ENCODE results near the gene STX12.
A peak's percentile ranks its signal among the peaks of the same experiment; 100 is the strongest.
"Not testable (repeated sequence)": the region's sequence is repeated elsewhere in the genome, so short reads cannot be mapped to it uniquely, and the experiment has no call there.

The STX12 gene

DNA sequence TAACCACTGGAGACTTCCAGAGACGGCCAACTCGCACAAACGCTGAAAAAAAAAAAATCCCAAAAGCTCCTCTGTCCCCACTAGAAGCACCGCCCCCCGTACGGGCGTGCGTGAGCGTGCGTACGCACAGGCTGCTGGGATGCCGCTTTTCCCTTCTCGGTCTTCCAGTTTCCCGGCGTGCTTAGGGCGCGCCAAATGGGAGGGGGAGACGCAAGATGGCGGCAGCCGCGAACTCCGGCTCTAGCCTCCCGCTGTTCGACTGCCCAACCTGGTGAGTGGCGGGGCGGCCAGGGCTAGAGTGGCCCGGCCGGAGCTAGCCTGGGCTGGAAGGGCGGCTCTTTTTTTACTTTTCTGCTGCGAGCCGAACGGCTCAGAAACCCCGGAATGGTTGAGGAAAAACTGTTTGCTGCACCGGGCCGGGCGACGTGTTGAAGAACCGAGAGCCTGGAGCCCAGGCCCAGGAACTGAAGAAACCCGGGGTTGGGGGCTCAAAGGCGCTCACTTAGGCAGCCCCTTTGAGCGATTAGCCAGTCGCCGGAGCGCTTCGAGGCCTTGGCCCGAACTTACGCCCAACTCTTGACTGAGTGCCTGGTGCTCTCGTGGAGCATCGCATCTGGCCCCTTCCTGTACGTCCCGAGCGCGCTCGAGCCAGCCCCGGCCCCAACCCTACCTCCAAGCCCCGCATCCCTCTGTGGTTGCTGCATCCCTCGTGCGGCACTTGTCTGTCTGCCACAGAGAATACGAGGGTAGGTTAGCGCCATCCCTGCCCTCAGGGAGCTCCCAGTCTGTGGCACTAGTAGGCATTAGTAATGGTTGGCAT lies 57.8 kb downstream of the STX12 start, which contains the start of gene PPP1R8:
Gene PPP1R8, plus strand, starts transcription at position 162 of the 820 bp plus-strand sequence. Its CDS starts 54 bp downstream, at position 216.
- peak; percentile 94 for DNase-seq (ENCODE audit: low spot score)

DNA sequence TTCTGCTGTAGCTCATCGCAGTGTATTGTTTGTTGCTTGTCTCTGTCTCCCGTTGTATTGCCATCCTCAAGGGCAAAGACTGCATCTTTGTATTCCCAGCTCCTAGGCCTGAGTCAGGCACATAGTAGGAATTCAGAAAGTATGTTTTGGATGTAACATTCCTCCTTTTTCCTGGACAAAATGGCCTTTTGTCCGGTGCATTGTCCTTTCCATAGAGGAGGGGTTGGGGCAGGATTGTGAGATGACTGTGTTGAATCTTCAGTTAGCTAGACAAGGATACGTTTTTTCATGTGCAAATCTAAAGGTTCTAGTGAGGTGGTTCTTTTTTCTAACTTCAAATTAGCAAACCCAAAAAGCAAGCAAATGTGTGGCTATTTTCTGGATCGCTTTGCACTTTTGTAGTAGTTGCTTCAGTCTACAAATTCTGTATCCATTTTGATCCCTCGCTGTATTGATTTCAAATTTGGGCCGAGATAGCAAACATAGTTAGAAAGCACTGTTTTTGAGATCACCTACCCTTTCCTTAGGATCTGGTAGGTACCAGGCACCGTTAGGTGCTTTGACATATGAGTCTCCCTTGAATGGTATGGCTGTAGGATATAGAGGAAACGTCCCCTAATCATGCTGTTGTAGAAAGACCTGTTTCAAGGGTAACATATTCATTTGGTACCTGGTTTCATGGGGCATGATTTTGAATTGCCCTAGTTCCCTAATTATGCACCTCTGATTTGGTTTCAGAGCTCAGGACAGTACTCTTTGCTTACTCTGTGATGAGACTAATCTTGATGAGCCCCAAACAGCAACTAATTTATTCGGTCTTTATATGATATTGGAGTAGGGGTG lies 58.8 kb downstream of the STX12 start:
- DNase-seq (ENCODE audit: low spot score) = no peak

DNA sequence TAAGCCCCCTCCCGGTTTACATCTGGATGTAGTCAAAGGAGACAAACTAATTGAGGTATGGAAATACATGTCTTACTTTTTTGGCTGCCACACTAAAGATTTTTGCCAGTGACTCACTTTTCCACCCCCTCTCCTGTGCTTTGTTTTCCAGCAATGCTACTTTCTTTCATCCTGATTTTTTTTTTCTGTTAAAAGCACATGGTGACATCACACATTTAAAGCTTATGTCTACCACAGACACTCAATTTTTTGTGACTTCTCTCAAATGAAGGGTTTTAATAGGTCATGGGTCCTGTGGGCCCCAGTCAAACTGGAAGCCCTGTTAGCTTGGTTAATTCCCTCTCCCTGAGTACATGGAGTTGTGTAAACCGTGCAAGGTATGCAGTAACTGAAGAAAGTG lies 59.7 kb downstream of the STX12 start:
- no peak for DNase-seq (ENCODE audit: low spot score)

DNA sequence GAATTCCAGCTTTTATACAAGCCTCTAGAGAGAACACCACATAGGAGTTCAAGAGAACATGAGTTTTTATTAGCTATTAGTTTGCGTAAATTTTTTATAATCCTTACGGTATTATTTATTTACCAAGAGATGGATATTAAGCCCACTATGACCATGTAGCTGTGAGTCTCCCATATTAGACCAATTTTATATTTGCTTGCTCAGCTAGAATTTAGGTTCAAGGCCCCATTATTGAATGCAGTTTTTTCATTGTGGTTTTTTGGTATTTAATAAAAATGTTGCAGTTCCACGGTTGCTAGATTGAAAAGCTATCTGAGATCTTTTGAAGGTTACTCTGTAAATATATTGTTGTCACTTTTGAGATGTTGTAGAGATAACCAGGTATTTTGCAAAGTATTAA lies 60.5 kb downstream of the STX12 start:
- no peak for DNase-seq (ENCODE audit: low spot score)

DNA sequence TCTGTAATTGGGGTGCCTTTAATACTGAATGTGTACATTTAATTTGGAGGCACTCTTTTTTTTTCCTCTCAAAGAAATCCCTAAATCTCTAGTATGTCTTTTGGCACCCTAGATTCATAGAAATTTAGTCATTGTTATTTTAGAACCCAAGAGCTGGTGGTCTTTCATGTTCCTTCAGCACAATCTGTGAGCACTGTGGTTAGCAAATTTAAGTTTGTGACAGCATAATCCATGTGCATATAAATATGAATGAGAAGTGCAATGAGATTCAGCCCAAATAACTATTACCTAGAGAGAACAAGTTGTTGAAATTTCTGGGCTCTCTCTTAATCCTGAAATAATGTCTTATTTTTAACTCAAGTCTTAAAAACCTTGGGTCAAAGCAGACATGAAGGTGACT lies 62.0 kb downstream of the STX12 start:
- DNase-seq (ENCODE audit: low spot score) = no peak

DNA sequence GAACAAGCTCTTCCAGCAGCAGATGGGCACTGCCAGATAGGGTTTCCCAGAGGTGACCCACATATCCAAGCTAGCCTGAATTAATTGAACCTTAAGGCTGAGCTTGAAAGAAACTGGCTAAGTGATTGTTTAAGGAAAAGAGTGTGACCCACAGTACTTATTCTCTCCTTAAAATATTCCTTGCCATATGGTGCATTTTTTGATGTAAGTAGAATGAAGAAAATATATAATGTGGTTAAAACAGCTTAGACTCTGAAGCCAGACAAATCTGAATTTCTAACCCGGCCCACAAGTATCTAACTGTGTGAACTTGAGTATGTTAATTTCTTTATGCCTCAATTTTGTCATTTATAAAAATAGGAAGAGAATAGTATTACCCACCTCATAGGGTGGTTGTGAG lies 62.5 kb downstream of the STX12 start:
- no peak for DNase-seq (ENCODE audit: low spot score)

DNA sequence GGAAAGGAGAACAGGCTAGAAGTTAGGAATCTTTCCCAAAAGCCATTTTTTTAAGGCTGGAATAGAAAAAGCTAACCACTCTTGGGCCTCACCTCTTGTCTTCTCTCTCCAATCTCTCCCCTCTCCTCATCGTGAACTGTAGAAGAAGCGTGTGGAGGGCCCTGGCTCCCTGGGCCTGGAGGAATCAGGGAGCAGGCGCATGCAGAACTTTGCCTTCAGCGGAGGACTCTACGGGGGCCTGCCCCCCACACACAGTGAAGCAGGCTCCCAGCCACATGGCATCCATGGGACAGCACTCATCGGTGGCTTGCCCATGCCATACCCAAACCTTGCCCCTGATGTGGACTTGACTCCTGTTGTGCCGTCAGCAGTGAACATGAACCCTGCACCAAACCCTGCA lies 76.9 kb downstream of the STX12 start:
- DNase-seq (ENCODE audit: low spot score) = no peak

DNA sequence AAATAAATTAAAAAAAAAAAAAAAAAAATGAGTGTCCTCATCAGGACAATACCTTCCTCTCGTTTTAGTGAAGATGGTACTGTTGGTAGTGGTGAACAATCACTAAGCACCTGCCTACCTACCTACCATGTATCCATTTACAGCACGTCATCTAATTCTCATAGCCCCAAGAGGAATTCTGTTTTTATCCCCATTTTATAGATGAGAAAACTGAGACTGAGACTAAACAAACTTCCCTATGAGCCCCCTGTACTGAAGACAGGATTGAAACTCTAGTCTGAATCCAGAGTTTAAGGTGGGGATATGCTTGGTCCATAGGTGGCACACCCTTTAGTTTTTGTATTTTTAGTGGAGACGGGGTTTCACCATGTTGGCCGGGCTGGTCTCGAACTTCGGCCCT lies 82.1 kb downstream of the STX12 start:
- DNase-seq (ENCODE audit: low spot score) = no peak

DNA sequence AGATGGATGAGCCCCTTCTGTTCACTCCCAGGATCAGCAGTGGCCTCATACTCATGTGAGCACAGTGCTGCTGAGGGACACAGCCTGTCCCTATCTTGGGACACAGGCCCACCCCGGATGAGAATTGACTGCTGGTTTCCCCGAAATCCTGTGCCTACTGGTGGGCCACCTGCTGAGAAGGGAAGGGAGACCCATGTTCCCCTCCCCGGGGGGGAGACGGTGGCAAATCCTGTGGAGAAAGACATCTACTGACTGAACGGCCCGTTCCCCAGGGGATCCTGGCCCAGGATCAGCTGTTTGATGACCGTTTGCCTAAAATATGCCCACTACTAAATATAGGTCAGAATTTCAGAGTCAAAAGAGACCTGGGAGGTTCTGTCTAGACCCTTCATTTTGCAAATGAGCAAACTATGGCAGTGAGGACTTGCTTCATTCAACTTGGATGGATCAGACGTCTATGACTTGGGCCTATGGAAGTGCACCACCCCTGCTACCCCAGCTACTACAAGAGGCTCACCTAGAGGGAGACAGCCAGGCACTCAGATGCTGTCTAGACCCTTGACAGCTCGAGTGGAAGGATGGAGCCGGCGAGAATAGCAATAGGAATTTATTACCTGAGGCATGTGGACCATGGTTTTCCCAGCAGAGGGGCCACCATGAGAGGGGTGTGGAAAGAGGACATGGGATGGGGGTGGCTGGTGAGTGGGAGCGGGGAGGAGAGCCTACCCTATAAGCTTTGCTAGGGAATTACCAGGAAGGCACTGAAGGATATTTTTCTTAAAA lies 83.7 kb downstream of the STX12 start:
- DNase-seq (ENCODE audit: low spot score) = no peak

DNA sequence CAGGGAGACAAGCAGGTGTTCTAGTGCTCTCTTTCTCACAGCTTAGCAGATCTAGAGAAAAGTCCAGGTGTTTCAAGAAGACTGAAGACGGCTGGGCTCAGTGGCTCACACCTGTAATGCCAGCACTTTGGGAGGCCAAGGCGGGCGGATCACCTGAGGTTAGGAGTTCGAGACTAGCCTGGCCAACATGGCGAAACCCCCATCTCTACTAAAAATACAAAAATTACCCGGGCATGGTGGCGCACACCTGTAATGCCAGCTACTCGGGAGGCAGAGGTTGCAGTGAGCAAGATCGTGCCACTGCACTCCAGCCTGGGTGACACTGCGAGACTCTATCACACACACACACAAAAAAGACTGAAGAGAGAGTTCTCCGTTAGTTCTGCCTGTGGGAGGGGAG lies 84.5 kb downstream of the STX12 start:
- not testable (repeated sequence) for DNase-seq (ENCODE audit: low spot score)

DNA sequence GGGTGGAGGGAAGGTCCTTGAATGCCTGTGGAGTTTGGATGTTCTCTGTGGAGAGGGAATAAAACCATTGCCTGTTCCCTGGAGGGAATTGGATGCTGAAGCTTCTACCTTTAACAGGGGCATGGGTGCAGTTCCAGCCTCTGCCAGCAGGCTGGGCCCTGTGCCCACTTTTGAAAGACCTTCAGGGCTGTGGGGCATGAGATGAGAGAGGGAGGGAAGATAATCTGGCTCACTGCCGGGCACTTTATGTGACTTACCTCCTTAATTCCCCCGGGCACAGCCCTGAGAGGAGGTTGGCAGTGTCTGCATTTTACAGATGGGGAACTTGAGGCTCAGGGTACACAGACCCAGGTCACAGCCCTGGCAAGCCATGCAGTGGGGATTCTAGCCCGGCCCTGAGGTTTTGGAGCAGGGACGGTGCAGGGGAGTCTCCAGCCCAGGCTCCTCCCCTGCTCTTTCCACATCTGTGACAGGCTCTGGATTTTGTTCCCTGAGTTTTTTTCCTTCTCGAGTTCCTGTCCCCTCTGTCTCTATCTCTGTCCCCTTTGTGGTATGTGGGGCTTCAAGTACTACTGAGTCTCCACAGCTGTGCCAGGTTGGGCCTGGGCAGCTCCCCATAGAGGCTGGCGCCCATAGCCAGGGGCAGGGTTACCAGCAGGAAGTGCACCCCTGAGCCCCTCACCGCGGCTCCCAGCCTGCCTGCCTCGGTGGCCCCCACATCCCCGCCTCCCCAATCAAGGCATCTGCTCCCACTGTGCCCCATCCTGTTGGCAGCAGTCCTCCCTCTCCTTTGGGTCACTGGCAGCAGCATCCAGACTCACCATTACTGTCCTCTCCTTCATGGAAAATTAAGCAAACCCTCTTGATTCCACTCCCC lies 85.3 kb downstream of the STX12 start:
- peak; percentile 79 for DNase-seq (ENCODE audit: low spot score)

DNA sequence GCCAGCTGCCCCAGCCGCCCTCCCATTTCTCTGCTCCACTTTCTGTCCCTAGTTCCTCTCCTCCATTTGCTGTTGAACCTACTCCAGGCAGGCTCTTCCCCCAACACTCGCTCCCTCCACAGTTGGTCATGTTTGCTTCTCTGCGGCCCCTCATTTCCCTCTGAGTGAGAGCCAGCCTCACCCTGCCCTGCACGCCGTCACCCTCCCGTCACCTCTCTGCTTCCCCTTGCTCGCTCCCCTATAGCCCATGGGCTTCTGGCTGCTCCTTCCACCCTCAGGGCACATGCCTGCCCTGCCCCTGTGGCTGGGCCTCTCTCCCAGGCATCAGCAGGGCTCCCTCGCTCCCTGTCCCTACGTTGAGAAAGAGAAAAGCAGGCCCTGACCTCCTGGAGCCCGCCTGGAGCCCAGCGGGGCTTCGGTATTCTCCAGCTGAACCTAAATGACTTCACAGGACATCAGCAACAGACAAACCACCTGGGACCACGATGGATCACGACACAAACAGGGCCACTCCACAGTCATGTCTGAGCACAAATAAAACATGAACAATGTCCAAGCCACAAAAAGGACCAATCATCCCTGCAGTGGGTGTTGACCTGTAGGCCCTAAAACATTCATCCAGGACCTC lies 86.0 kb downstream of the STX12 start:
- no peak for DNase-seq (ENCODE audit: low spot score)

DNA sequence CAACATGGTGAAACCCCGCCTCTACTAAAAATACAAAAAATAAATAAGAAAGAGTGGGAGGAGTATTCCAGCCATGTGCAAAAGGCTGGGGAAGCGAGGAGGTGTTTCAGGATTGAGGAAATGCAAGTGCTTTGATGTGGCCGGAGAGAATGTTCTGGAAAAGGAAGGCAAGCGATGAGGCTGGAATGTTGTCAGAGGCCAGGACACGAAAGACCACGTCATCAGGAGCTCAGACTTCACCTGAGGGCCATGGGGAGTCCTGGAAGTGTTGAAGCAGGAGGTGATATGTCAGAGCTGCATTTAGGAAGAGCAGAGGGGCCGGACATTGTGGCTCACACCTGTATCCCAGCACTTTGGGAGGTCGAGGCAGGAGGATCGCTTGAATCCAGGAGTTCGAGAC lies 88.4 kb downstream of the STX12 start:
- no peak for DNase-seq (ENCODE audit: low spot score)

DNA sequence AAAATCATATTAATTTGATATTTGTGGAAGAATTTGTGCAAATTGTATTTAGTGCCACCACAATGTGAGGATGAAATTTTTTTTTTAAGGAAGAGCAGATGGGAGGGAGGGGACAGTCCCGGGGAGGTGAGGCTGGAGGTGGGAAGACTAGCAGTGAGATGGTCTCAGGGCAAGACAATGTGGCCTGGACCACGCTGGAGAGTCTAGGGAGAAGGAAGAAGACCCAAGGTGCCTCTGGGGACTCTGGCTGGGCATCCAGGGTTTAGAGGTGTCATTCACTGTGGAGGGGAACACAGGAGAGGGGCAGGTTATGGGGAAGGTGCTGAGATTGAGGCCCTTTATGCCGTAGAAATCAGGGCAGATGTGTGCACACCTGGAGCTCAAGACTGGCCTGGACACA lies 89.0 kb downstream of the STX12 start:
- no peak for DNase-seq (ENCODE audit: low spot score)

DNA sequence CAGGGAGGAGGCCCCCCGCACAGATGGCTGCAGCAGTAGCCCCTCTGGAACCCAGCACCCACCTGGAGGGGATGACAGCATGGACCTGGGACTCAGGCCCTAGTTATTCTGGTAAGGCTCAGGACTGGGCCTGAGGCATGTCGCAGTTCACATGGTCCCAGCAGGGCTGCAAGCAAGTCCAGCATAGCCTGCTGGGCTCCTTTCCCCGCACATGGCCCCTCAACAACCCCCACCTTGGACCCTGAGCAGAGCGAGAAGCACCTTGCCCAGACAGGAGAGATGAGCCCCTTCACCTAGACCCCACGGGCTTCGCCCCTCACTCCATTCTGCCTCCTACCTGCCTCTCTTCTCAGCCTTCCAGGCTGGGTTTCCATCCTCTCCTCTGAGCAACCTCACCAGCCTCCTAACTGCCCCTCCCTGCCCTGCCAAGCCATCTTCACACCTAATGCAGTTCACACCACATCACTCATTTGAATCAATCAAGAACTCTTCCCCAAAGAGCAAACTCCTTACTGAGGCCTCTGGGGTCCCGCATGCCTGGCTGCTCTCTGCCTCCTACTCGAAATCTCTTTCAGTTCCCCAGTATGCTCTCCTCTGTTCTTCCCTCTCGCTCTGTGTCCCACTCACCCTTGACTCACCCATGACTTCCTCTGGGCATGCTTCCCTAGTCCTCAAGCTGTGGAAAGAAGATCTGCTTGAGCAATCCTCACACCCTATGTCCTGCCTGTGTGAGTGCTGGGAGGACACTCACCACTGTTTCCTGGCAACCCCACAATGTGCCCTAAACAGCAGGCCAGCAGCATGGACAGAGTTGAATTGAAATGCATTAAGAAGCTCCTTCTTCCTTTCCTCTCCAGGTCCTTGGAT lies 89.9 kb downstream of the STX12 start:
- peak; percentile 72 for DNase-seq (ENCODE audit: low spot score)

DNA sequence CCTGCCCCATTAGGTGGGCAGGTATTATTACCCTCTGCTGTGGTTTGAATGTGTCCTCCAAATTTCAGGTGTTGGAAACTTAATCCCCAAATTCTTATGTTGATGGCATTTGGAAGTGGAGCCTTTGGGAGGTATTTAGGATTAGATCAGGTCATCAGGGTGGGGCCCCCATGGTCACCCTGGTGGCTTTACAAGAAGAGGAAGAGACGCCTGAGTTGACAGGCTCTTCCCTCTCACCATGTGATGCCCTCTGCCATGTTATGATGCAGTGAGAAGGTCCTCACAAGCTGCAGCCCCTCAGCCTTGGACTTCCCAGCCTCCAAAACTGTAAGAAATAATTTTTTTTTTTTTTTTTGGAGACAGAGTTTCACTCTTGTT lies 90.5 kb downstream of the STX12 start:
- DNase-seq (ENCODE audit: low spot score) = peak; percentile 22

DNA sequence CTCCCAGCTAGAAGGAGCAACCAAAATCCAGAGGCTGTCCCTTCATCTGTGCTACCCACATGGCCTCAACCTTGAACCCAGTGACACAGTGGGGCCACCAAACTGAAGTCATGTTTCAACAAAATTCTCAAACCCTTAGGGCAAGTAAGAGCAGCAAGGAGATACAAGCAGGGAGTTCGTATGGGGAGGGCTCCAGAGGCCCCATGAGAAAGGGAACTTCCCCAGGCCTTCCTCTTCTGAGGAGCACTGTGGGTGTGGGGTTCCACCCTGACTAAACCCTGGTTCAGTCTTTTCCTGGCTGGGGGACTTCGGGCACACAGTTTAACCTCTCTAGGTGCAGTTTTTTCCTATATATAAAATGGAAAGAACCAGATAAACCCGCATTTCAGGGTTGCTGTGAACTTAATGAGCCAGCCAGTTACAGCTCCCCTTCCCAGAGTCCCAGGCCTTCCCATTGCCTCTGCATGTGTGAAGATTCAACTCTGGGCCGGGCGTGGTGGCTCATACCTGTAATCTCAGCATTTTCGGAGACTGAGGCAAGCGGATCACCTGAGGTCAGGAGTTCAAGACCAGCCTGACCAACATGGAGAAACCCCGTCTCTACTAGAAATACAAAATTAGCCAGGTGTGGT lies 91.4 kb downstream of the STX12 start:
- peak; percentile 39 for DNase-seq (ENCODE audit: low spot score)

DNA sequence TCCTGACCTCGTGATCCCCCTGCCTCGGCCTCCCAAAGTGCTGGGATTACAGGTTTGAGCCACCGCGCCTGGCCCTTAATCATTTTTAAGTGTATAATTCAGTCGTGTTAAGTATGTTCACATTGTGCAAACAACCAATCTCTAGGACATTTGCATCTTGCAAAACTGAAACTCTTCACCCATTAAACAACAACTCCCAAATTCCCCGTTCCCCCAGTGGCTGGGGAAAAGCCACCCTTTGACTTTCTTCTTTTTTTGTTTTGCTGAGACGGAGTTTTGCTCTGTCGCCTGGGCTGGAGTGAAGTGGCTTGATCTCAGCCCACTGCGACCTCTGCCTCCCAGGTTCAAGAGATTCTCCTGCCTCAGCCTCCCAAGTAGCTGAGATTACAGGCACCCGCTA lies 92.8 kb downstream of the STX12 start:
- DNase-seq (ENCODE audit: low spot score) = no peak

DNA sequence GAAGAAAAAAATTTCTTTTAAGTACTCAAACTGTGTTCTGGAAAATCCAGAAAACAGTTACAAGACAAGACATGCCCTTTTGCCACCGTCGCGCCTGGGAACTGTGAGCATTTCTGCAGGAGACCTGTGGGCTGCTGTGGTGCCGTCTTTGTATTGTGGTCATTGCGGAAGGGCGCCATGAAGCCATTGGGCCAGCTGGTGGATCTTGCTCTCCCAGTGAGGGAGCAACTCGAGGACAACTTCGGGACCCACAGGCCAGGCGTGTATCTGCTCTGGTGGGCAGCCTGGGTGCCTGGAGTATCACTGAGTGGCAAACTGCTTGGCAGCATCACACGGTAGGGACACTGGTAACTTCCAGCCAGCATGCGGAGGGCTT lies 95.5 kb downstream of the STX12 start:
- no peak for DNase-seq (ENCODE audit: low spot score)

All from globus pallidus (tissue), 1 donor.